IPS-18a (cell line): ENCODE measurements around the gene BNIP2.
"Not testable (repeated sequence)": the region's sequence is repeated elsewhere in the genome, so short reads cannot be mapped to it uniquely, and the experiment has no call there.

Experiments used
- H3K27ac ChIP-seq: one replicate; pipeline ENCODE4 v1.5.1; 2013; ENCODE audit warnings: low read length
- H3K27me3 ChIP-seq: one replicate; pipeline ENCODE4 v1.6.1; 2013; ENCODE audit warnings: mild to moderate bottlenecking, low read length; ENCODE audit not compliant: control insufficient read depth, insufficient read depth
- H3K36me3 ChIP-seq: one replicate; pipeline ENCODE4 v1.6.1; 2013; ENCODE audit warnings: low read depth, low read length; ENCODE audit not compliant: control insufficient read depth
- H3K4me1 ChIP-seq: one replicate; pipeline ENCODE4 v1.6.1; 2013; ENCODE audit warnings: low read depth, low read length; ENCODE audit not compliant: control insufficient read depth
- H3K4me3 ChIP-seq: one replicate; pipeline ENCODE4 v1.5.1; 2013; ENCODE audit warnings: low read length
- H3K9ac ChIP-seq: one replicate; pipeline ENCODE4 v1.6.1; 2013; ENCODE audit warnings: mild to moderate bottlenecking, low read length, moderate library complexity
- H3K9me3 ChIP-seq: one replicate; pipeline ENCODE4 v1.6.1; 2013; ENCODE audit warnings: low read depth, low read length; ENCODE audit not compliant: control insufficient read depth

Gene BNIP2

DNA sequence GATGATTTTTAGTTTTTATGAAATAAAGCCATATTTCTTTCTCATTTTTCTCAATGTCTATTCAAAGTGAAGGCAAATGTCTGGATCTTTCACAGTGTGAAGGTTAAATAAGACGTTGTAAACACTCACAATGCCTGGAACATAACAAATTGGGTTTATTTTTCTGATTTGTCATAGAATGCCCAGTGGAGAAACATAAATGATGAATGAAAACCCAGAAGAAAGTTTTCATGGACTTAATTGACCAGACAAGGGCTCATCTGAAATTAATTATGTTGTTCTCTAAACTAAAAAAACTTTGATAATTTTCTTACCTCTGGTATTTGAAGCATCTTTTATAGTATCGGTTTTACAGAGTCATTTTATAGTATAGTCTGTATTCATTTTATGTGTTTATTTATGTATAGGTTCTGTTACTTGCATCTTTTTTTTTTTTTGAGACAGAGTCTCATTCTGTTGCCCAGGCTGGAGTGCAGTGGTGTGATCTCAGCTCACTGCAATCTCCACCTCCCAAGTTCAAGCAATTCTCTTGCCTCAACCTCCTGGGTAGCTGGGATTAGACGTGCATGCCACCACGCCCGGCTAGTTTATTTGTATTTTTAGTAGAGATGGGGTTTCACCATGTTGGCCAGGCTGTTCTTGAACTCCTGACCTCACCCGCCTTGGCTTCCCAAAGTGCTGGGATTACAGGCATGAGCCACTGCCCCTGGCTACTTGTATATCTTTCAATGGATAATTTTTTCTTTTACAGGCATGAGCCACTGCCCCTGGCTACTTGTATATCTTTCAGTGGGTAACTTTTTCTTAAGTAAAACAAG lies 15.1 kb upstream of the BNIP2 start:
- Histone ChIP-seq H3K9ac (no peak overlapping the region), H3K27ac (no peak overlapping the region), H3K4me3 (no peak overlapping the region), H3K36me3 (no peaks in the 10 kb centered on the region), H3K9me3 (no peaks in the 10 kb centered on the region), H3K27me3 (no peaks in the 10 kb centered on the region), H3K4me1 (no peaks in the 10 kb centered on the region)

DNA sequence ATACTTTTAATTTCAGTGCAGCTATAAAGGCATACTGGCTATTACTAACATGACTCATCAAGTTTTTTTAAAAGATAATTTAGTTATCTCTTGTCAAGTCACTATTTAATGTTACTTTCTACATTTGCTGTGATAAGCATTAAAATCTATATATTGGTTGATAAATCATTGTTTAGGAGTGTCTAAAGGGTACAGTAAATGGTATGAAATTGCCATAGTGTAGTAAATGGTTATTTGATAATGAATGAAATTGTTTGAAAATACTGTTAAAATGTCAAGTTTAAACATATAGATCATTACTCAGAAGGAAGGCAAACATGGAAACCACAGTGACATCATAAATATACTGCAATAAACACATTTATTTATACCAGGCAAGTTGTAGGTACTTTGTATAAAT lies 13.2 kb upstream of the BNIP2 start:
- Histone ChIP-seq H3K36me3 (no peaks in the 10 kb centered on the region), H3K27me3 (no peaks in the 10 kb centered on the region), H3K9ac (no peak overlapping the region), H3K4me1 (no peaks in the 10 kb centered on the region), H3K4me3 (no peak overlapping the region), H3K9me3 (no peaks in the 10 kb centered on the region), H3K27ac (no peak overlapping the region)

DNA sequence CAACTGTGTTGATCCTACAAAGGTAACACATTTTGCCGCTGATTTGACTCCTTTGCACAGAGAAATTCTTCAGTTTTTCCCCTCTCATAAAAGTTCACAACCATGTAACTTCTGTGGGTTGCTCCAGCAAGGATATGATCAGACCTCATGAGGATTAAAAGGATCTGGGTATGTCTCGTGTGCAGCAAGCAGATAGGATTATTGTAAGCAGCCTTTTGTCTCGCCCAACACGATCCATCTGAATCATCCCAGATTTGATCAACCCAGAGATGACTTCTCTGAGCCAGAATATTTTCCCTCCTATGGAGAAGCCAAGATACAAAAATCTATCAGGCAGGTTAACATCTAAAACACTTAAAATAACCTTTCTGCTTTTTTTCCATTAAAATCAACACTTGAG lies 12.8 kb upstream of the BNIP2 start:
- no peak overlapping the region for H3K27ac ChIP-seq
- no peaks in the 10 kb centered on the region for H3K4me1 ChIP-seq
- H3K27me3 ChIP-seq, result no peaks in the 10 kb centered on the region
- H3K9me3 ChIP-seq, result no peaks in the 10 kb centered on the region
- no peak overlapping the region for H3K9ac ChIP-seq
- no peaks in the 10 kb centered on the region for H3K36me3 ChIP-seq
- H3K4me3 ChIP-seq, result no peak overlapping the region

DNA sequence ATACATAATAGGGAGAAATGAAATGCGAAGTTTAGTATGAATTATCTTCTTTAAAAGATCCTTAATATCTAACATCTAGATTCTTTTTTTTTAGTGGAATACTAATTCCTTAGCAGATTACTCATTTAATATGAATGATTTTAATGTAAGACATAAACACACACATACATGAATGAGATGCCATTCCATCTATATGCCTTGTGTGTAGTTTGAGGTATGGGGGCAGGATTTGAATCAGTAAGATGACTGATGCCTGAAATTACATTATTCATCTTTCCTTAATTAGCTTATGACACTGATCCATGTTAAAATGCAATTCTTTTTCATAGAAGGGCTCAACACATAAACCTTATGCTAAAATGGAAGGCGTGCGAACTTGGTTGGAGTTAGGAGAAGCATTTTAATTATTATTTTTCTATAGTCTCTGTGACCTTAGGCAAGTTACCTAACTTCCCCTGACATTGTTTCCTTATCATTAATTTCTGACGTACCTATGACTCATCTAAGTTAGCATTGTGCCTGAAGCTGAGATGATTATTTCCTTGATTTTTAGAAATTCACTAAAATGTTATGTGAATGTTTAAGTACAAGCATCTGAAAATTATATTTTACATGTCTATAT lies 10.8 kb upstream of the BNIP2 start:
- no peaks in the 10 kb centered on the region for H3K36me3 ChIP-seq
- H3K27me3 ChIP-seq, result no peaks in the 10 kb centered on the region
- H3K4me3 ChIP-seq, result no peak overlapping the region
- no peak overlapping the region for H3K27ac ChIP-seq
- H3K4me1 ChIP-seq, result no peaks in the 10 kb centered on the region
- H3K9ac ChIP-seq, result no peak overlapping the region
- no peaks in the 10 kb centered on the region for H3K9me3 ChIP-seq

DNA sequence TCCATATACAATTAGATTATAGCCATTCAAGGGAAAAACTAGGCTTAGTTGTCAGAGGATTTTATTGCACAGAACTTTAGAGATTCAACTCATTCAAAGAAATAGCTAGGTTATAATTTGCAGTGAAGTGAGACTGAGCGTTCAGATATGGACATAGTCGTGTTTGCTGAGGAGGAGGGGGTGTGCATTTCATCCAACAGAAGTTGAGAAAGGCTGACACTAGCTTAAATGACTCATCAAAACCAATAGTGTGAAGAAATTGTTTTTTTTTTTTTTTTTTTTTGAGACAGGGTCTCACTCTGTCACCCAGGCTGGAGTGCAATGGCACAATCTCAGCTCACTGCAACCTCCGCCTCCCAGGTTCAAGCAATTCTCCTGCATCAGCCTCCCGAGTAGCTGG lies 8.9 kb upstream of the BNIP2 start:
- not testable (repeated sequence) for H3K9ac ChIP-seq, H3K27me3 ChIP-seq, H3K4me1 ChIP-seq, H3K36me3 ChIP-seq, H3K27ac ChIP-seq, H3K9me3 ChIP-seq, H3K4me3 ChIP-seq

DNA sequence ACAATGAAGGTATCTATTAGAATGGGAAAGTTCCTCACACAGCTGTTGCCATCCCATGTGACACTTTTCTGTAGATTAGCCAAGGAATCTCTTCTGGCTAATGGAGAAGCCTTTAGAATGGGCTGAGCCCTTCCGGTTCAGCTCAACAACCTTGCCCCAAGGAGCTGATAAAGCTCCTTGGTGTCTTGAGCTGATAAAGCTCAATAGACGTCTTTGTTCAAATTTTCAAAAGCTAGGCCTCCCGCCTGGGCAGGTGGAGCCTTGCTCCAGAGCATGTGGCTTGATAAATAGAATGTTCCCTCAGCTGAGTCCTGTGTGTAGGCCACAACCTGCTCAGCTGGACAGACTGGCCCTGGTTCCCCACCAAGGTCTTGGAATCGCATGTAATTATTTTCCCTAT lies 7.2 kb upstream of the BNIP2 start:
- Histone ChIP-seq H3K9ac (no peak overlapping the region), H3K36me3 (no peaks in the 10 kb centered on the region), H3K27me3 (peaks cover under 1% of the 10 kb centered on the region), H3K4me3 (no peak overlapping the region), H3K4me1 (no peaks in the 10 kb centered on the region), H3K9me3 (no peaks in the 10 kb centered on the region), H3K27ac (no peak overlapping the region)

DNA sequence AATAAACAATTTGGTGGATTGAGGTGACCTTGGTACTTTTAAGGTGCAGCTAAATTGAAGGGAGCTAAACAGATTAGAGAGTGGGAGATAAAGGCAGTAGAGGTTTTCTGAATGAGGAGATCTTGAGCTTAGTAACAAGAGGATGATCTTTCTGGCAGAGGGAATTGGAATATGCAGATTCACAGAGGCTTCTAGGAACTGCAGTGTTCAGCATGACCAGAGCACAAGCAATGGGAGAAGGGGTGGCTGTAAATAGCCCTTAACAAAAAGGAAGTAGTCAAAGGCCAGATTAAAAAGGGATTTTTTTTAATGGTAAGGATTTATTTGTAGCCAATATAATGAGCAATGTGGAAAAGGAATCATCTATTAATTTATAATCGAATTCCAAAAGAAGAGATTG lies 5.7 kb upstream of the BNIP2 start:
- Histone ChIP-seq H3K27me3 (peaks cover 12% of the 10 kb centered on the region), H3K4me1 (no peaks in the 10 kb centered on the region), H3K27ac (no peak overlapping the region), H3K9me3 (no peaks in the 10 kb centered on the region), H3K4me3 (no peak overlapping the region), H3K36me3 (no peaks in the 10 kb centered on the region), H3K9ac (no peak overlapping the region)

DNA sequence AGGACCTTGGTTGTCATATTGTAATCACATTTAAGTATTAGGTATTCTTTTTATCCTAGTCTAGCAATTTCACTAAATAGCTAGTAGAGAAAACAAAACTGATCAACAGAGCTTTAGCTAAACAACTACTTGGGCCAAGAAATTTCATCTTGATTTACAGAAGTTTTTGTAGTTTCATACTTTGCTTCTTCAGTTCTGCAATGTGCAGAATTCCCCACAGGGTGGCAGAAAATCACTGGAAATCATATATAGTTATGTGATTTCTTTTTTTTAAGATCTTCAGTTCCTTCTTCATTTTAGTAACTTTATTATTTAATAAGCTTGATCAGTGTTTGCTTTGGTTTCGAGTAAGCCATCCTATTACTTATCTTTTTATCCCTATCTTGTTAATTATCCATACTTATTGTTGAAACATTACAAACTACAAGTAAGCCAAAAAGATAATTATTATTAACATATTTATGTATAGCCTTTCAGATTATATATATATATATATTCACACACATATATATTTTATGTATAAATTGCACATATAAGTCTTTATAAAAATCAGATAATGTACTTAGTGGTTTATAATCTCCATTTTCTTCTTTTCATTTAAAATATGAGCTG lies 2.2 kb upstream of the BNIP2 start:
- no peaks in the 10 kb centered on the region for H3K4me1 ChIP-seq
- no peaks in the 10 kb centered on the region for H3K9me3 ChIP-seq
- no peaks in the 10 kb centered on the region for H3K36me3 ChIP-seq
- no peak overlapping the region for H3K9ac ChIP-seq
- peaks cover 12% of the 10 kb centered on the region for H3K27me3 ChIP-seq
- no peak overlapping the region for H3K27ac ChIP-seq
- H3K4me3 ChIP-seq, result no peak overlapping the region

DNA sequence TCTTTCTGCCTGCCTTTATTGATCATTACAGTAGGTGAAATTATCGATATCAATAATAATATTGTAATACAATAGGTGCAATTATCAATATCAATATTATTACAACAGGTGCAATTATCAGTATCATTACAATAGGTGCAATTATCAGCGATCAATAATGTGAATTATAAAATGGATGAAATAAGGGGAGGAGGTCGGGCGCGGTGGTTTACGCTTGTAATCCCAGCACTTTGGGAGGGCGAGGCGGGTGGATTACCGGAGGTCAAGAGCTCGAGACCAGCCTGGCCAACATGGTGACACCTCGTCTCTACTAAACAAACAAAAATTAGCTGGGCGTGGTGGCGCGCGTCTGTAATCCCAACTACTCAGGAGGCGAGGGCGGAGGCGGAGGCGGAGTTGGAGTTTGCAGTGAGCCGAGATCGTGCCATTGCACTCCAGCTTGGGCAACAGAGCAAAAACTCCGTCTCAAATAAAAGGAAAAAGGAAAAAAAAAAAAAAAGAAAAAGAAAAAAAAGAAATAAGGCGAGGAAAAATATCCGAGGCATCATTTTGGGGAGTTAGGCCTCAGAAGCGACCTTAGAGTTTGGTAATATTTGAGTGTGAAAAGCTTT lies 611 bp upstream of the BNIP2 start:
- peak overlapping the region; percentile 83 for H3K4me3 ChIP-seq
- H3K36me3 ChIP-seq, result no peaks in the 10 kb centered on the region
- H3K27ac ChIP-seq, result no peak overlapping the region
- no peaks in the 10 kb centered on the region for H3K4me1 ChIP-seq
- H3K27me3 ChIP-seq, result peaks cover 12% of the 10 kb centered on the region
- peak overlapping the region; percentile 53 for H3K9ac ChIP-seq
- H3K9me3 ChIP-seq, result no peaks in the 10 kb centered on the region

DNA sequence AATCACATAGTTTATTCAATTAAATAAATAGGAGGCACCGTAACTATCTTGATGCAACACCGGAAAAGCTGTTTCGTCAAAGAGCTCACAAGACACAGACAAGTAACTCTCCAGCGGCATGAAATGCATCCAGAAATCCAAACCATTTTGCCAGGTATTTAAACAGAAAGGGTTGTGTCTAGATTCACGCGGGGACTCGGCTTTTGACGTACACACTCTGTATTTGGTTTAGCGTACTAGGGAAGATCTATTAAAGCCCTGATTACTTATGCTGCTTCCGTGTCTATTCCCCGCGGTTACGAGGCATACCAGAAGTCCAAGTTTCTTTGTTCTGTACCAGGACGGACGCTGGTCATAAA lies 718 bp downstream of the BNIP2 start:
- no peaks in the 10 kb centered on the region for H3K36me3 ChIP-seq
- H3K4me3 ChIP-seq, result peak overlapping the region; percentile 83
- peak overlapping the region; percentile 94 for H3K9ac ChIP-seq
- no peaks in the 10 kb centered on the region for H3K4me1 ChIP-seq
- H3K27me3 ChIP-seq, result peaks cover 12% of the 10 kb centered on the region
- H3K9me3 ChIP-seq, result no peaks in the 10 kb centered on the region
- peak overlapping the region; percentile 8 for H3K27ac ChIP-seq

DNA sequence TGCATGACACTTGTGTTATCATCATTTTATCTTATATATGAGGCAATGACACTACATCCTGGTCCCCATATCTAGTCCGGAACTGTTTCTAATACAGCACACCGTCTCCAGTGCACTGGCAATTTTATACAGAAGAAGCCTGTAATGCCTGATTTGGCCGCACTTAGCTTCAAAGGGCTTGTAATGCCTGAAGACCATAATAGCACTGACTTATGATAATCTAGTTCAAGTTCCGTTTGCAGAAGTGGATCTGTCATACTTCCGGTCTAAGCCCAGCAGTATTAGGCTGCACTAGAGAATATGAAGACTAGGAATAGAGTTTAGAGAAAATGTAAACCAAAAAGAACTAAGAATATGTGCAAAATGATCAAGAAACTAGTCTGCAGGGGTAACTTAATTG lies 1.3 kb downstream of the BNIP2 start:
- Histone ChIP-seq H3K27ac (no peak overlapping the region), H3K4me3 (peak overlapping the region; percentile 83), H3K36me3 (no peaks in the 10 kb centered on the region)

More for the DNA sequence above, 1.3 kb downstream of the BNIP2 start:
- no peaks in the 10 kb centered on the region for H3K9me3 ChIP-seq
- H3K4me1 ChIP-seq, result no peaks in the 10 kb centered on the region
- H3K9ac ChIP-seq, result peak overlapping the region; percentile 94
- peaks cover 12% of the 10 kb centered on the region for H3K27me3 ChIP-seq
